ENCODE data around the gene PGAP1. TPM values are rescaled to one million over a fixed set of nuclear protein-coding genes. Genes with fewer than 3 reads are reported as not detected.

The PGAP1 gene
- polyA plus RNA-seq, 1 donor from 2014 or later, result 0.56 TPM

DNA sequence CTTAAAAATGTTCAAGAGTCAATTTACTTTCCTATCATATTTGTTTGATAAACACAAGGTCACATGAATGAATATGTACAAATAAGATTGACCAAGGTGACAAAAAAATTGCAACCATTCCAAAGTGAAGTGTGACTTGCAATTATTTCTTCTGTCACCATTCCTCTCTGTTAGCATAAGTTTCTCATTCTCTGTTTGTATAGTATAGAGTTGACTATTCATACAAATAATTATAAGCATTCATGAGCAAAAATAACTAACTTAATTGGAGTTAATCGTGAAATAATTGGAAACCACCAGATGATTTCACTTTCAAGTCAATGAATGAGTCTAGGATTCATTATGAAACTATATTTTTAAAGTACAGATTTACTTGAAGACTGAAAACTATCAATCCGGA is 42.1 kb downstream of the PGAP1 start:
- H3K4me1 Mint-ChIP-seq, result no peaks in the 10 kb centered on the region
- no peaks in the 10 kb centered on the region for H3K36me3 Mint-ChIP-seq
- H3K27ac Mint-ChIP-seq, result no peak overlapping the region
- no peak overlapping the region for H3K4me3 Mint-ChIP-seq
- H3K27me3 Mint-ChIP-seq, result no peaks in the 10 kb centered on the region
- peaks cover 0 to 4% (median 0%) of the 10 kb centered on the region in 3 donors for H3K9me3 Mint-ChIP-seq

DNA sequence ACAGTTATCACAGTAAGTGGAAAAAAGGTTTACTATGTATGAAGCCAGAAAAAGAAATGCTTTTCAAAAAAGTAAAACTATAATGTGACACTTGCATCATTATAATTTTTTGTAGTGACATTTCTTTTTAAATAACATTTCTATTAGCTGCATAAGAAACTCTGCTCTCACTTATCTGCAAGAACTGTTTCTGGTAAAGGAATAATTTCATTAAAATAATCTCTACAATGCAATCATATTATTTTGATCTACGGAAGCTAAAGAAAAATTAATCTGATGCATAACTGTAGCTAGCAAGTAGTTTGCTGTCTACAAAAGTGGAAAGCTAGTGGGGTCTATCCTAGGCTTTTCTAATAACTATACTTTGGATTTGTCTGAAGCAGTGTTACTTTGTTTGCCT is 50.1 kb downstream of the PGAP1 start:
- peaks cover 6% of the 10 kb centered on the region for H3K36me3 Mint-ChIP-seq
- no peak overlapping the region for H3K4me3 Mint-ChIP-seq
- H3K27ac Mint-ChIP-seq, result no peak overlapping the region
- H3K9me3 Mint-ChIP-seq, result no peaks in the 10 kb centered on the region
- H3K27me3 Mint-ChIP-seq, result no peaks in the 10 kb centered on the region
- H3K4me1 Mint-ChIP-seq, result no peaks in the 10 kb centered on the region

DNA sequence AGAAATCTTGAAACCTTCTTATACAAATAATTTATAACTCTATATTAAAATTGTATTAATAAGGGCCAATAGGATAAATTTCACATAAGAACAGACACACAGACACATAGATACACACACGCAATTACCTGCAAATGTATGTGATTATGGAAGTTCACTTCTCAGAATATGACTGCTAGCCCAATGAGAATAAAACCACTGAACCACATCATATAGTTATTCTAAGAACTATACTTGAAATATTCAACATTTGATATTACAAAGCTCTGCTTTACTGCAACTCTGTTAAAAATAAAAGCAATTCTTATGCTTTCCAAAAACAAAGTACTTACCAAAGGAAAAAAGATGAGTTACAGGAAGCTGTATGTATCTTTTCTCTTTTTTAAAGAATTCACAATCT is 51.1 kb downstream of the PGAP1 start:
- Mint-ChIP-seq H3K4me1 (no peaks in the 10 kb centered on the region), H3K27me3 (no peaks in the 10 kb centered on the region)

DNA sequence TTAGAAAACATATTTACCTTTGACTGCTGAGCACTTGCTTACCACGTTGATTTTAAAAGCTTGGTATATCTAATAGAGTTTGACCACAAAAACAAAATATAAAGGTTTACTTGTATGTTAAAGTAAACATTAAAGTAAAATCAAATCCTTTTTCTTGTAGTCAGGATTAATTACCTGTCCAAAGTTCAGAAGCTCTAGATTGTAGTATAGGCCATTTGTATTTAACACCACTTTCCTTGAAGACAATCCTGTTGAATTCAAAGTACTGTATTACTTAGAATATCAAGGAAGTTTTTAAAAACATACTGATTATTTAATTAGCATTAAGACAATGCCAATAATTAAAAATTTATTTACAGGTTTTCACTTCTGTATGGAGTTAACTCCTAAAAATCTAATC is 53.0 kb downstream of the PGAP1 start:
- no peaks in the 10 kb centered on the region for H3K27me3 Mint-ChIP-seq
- no peak overlapping the region for H3K27ac Mint-ChIP-seq
- H3K9me3 Mint-ChIP-seq, result no peaks in the 10 kb centered on the region
- no peaks in the 10 kb centered on the region for H3K4me1 Mint-ChIP-seq
- H3K4me3 Mint-ChIP-seq, result no peak overlapping the region
- H3K36me3 Mint-ChIP-seq, result peaks cover 5% of the 10 kb centered on the region

More for the DNA sequence above, 51.1 kb downstream of the PGAP1 start:
- peaks cover 6% of the 10 kb centered on the region for H3K36me3 Mint-ChIP-seq
- H3K9me3 Mint-ChIP-seq, result no peaks in the 10 kb centered on the region
- no peak overlapping the region for H3K4me3 Mint-ChIP-seq
- H3K27ac Mint-ChIP-seq, result no peak overlapping the region

DNA sequence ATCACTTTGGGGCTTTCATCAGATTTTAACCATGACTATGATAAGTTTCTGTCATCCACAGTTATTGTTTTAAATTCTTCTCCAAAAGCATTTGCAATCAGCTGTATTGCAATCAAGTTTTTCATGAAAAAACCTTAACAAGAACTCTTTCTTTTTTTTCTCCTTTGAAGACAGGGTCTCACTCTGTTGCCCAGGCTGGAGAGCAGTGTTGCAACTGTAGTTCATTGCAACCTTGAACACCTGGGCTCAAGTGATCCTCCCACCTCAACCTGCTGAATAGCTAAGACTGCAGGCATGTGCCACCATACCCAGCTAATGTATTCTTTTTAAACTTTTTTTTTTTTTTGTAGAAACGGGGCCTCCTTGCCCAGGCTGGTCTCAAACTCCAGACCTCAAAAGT is 71.9 kb downstream of the PGAP1 start:
- Mint-ChIP-seq H3K27ac (no peak overlapping the region), H3K27me3 (no peaks in the 10 kb centered on the region), H3K4me3 (no peak overlapping the region), H3K36me3 (peaks cover 9% of the 10 kb centered on the region), H3K9me3 (peaks cover 0 to 15% (median 11%) of the 10 kb centered on the region in 3 donors), H3K4me1 (no peaks in the 10 kb centered on the region)

GRCh38 chr2:196853301-196854087 is 73.0 kb downstream of the PGAP1 start:
- peaks cover 3% of the 10 kb centered on the region for H3K36me3 Mint-ChIP-seq
- no peaks in the 10 kb centered on the region for H3K27me3 Mint-ChIP-seq
- H3K4me1 Mint-ChIP-seq, result no peaks in the 10 kb centered on the region
- no peak overlapping the region for H3K4me3 Mint-ChIP-seq
- H3K27ac Mint-ChIP-seq, result no peak overlapping the region
- H3K9me3 Mint-ChIP-seq, result peaks cover 0 to 7% (median 3%) of the 10 kb centered on the region in 3 donors

GRCh38 chr2:196851088-196851487 is 75.4 kb downstream of the PGAP1 start:
- Mint-ChIP-seq H3K9me3 (no peaks in the 10 kb centered on the region), H3K27ac (no peak overlapping the region), H3K4me3 (no peak overlapping the region), H3K4me1 (no peaks in the 10 kb centered on the region), H3K36me3 (no peaks in the 10 kb centered on the region), H3K27me3 (no peaks in the 10 kb centered on the region)

GRCh38 chr2:196849895-196850294 is 76.6 kb downstream of the PGAP1 start:
- Mint-ChIP-seq H3K27me3 (no peaks in the 10 kb centered on the region), H3K27ac (peak overlapping the region in 1 of 3 donors; percentile 50), H3K4me3 (no peak overlapping the region), H3K4me1 (no peaks in the 10 kb centered on the region), H3K36me3 (no peaks in the 10 kb centered on the region), H3K9me3 (no peaks in the 10 kb centered on the region)

- H3K9me3 Mint-ChIP-seq, result no peaks in the 10 kb centered on the region
- H3K4me3 Mint-ChIP-seq, result no peak overlapping the region
- H3K36me3 Mint-ChIP-seq, result no peaks in the 10 kb centered on the region
- H3K4me1 Mint-ChIP-seq, result no peaks in the 10 kb centered on the region
- no peaks in the 10 kb centered on the region for H3K27me3 Mint-ChIP-seq
- no peak overlapping the region for H3K27ac Mint-ChIP-seq
Observed at GRCh38 chr2:196846295-196846694, 80.2 kb downstream of the PGAP1 start.

DNA sequence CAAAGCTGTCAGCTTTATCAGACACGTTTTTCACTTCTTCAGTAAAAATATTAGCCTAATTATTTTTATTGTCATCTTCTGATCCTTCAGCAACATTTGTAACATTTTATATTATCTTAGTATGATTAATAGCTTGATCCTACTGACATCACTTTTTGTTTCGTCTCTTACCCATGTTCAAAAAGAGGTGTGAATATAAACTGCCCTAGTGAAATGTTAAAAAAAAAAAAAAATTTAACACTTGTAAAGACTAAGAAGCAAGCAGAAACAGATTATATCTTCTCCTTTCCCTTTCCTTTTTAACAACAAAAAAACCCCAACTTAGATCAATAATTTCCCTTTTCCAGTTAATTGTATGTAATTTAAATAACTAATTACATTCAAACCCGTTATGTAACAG is 81.1 kb downstream of the PGAP1 start:
- Mint-ChIP-seq H3K27me3 (no peaks in the 10 kb centered on the region), H3K4me3 (no peak overlapping the region), H3K9me3 (no peaks in the 10 kb centered on the region), H3K27ac (peak overlapping the region in 1 of 3 donors; percentile 23), H3K36me3 (no peaks in the 10 kb centered on the region), H3K4me1 (no peaks in the 10 kb centered on the region)

DNA sequence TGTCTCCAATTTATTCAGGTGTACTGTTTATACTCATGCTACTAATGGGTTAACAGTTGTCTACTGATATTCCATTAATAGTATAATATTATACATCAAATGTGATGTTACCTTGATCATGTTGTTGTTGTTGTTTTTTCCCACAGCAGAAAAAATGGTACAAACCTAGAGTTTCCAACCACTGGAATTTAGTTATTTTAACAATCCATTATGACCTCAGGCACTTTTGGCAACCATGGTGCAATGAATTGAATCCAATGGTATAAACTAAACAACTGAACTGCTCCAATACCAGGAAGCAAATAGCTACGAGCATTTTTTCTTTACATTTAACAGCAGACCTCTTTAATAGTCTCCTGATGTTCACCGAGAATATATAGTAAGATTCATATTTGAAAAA is 86.3 kb downstream of the PGAP1 start:
- H3K4me1 Mint-ChIP-seq, result no peaks in the 10 kb centered on the region
- H3K9me3 Mint-ChIP-seq, result no peaks in the 10 kb centered on the region
- H3K27ac Mint-ChIP-seq, result no peak overlapping the region
- no peak overlapping the region for H3K4me3 Mint-ChIP-seq
- H3K27me3 Mint-ChIP-seq, result no peaks in the 10 kb centered on the region
- no peaks in the 10 kb centered on the region for H3K36me3 Mint-ChIP-seq

DNA sequence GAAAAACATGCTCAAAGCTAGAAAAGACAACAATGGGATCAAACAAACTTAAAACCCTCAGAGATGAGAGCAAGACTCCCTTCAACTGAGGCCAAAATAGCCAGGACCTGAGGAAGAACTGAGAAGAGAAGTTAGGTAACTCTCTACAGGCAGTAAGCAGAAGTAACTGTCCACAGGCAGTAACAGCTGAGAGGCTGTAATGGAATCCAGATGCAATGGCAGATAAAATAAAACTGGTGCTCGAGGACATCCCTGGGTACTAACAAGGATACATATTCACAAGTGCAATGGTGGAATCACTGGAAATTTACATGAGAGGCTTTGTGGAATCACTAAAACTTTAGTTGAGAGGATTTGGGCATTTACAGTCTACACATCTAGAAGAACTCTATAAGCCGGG is 86.9 kb downstream of the PGAP1 start:
- peak overlapping the region in 1 of 3 donors; percentile 52 for H3K27ac Mint-ChIP-seq
- H3K9me3 Mint-ChIP-seq, result no peaks in the 10 kb centered on the region
- H3K36me3 Mint-ChIP-seq, result no peaks in the 10 kb centered on the region
- no peaks in the 10 kb centered on the region for H3K27me3 Mint-ChIP-seq
- no peaks in the 10 kb centered on the region for H3K4me1 Mint-ChIP-seq
- no peak overlapping the region for H3K4me3 Mint-ChIP-seq

DNA sequence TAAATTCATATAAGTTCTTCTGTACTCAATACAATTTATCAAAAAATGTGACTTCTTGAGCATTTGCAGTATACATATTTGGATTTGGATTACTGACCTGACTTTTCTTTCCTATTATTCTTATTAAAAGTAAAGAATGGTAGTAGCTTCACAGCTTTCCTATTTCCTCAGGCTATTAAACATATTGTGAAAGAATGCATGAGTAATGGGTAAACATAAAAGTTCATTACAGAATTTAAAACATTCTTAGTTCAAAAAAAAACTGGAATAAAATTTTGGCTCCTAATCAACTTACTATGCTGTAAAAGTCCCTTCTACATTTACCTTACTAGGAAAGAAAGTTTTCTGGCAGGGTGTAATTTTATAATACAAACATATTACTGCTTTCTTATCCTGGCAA is 90.1 kb downstream of the PGAP1 start:
- Mint-ChIP-seq H3K9me3 (no peaks in the 10 kb centered on the region), H3K4me3 (no peak overlapping the region), H3K27me3 (no peaks in the 10 kb centered on the region), H3K36me3 (no peaks in the 10 kb centered on the region), H3K4me1 (no peaks in the 10 kb centered on the region), H3K27ac (no peak overlapping the region)

GRCh38 chr2:196830701-196831100 is 95.8 kb downstream of the PGAP1 start:
- H3K4me3 Mint-ChIP-seq, result no peak overlapping the region
- H3K36me3 Mint-ChIP-seq, result no peaks in the 10 kb centered on the region
- H3K27ac Mint-ChIP-seq, result no peak overlapping the region
- H3K9me3 Mint-ChIP-seq, result no peaks in the 10 kb centered on the region
- peaks cover 0 to 2% (median 0%) of the 10 kb centered on the region in 3 donors for H3K4me1 Mint-ChIP-seq
- no peaks in the 10 kb centered on the region for H3K27me3 Mint-ChIP-seq

GRCh38 chr2:196827356-196827755 is 99.2 kb downstream of the PGAP1 start:
- Mint-ChIP-seq H3K4me3 (no peak overlapping the region), H3K27ac (no peak overlapping the region), H3K27me3 (peaks cover 12% of the 10 kb centered on the region), H3K36me3 (no peaks in the 10 kb centered on the region), H3K9me3 (peaks cover 0 to 1% (median 0%) of the 10 kb centered on the region in 3 donors), H3K4me1 (peaks cover 0 to 2% (median 0%) of the 10 kb centered on the region in 3 donors)

DNA sequence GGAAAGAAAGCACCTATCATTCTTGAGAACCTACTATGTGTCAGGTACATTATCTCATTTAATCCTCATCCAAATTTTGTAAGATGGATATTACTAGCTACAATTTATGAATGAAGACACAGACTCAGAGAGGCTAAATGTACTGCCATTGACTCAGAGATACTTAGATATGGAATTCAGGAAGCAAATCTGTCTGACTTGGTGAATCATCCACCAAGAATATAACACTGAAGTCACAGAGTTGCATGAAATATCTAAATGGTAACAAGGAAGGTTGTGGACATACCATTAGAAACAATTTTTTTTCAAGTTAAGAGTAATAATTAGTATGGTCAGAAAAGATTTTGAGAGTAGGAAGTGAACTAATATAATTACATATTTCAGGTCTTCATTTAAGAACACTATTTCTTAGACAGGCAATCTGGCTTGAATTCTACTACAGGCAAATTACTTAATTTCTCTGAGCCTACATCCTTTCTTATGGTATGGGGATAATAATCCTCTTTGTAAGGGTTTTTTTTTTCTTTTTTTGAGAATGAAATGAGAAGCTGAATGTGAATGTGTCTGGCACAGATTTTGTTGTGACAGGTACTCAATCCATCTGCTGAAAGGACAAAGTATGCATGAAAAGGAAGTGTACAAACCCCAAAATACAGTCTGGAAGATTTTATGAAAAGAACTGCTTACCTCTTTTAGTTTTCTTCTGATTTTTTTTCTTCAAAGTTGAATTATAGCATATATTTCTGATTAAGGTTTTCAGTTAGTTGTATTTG is 102.6 kb downstream of the PGAP1 start:
- Mint-ChIP-seq H3K36me3 (no peaks in the 10 kb centered on the region), H3K4me3 (no peak overlapping the region), H3K4me1 (peaks cover 0 to 2% (median 0%) of the 10 kb centered on the region in 3 donors), H3K9me3 (peaks cover 0 to 10% (median 3%) of the 10 kb centered on the region in 3 donors), H3K27me3 (peaks cover 19% of the 10 kb centered on the region), H3K27ac (no peak overlapping the region)

Measured in IgD-negative memory B cell (primary cell).